HG03457 (cell line): ENCODE results near the gene NPIPA2.
"Not testable (repeated sequence)": the region's sequence is repeated elsewhere in the genome, so short reads cannot be mapped to it uniquely, and the experiment has no call there.

ENCODE experiments used
- ATAC-seq: cut with Tn5 transposase; IDR thresholded peaks from one replicate; pipeline ENCODE4 v1.9.1; 2021; ENCODE audit warnings: moderate number of reproducible peaks; ENCODE audit not compliant: unreplicated experiment

The NPIPA2 gene

GRCh38 chr16:14742273-14743128 lies at the start of gene NPIPA2:
NPIPA2 (plus strand) TSS chr16:14742533; CDS start chr16:14748066, 5,533 bp downstream.
- ATAC-seq: peak; percentile 96

GRCh38 chr16:14694129-14694528 lies 48.2 kb upstream of the NPIPA2 start, which contains the start of gene PLA2G10:
PLA2G10 (minus strand) TSS chr16:14694308; CDS start chr16:14694229, 79 bp downstream.
- not testable (repeated sequence) for ATAC-seq

GRCh38 chr16:14701859-14702258 lies 40.5 kb upstream of the NPIPA2 start:
- not testable (repeated sequence) for ATAC-seq

DNA sequence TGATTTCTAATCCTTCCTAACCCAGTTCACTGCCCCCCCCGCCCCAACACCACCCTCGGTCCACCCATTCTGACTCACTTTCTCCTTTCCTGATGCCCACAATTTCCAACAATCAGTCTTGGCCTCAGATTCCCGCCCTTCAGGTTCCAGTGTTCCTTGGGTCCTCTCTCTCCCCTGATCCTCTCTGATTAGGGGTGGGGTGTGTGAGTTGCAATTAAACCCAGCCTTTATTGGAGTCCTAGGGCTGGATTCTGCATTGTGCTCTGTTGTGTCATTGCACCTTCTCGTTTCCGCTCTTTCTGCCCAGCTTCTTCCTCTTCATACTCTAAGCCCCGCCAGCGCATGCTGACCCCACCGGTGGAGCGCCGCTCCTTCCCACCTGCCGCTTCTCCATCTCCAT lies 39.7 kb upstream of the NPIPA2 start:
- ATAC-seq: not testable (repeated sequence)

- ATAC-seq: peak; percentile 98
Measured at GRCh38 chr16:14703156-14704011, 38.9 kb upstream of the NPIPA2 start, which contains the start of gene NPIPA3. NPIPA3 (plus strand) TSS chr16:14703411; CDS start chr16:14708944, 5,533 bp downstream.

GRCh38 chr16:14733233-14733632 lies 9.1 kb upstream of the NPIPA2 start:
- ATAC-seq: not testable (repeated sequence)

GRCh38 chr16:14740832-14741385 lies 1.4 kb upstream of the NPIPA2 start:
- ATAC-seq: not testable (repeated sequence)

- not testable (repeated sequence) for ATAC-seq
Measured at GRCh38 chr16:14741794-14742193, 539 bp upstream of the NPIPA2 start.

DNA sequence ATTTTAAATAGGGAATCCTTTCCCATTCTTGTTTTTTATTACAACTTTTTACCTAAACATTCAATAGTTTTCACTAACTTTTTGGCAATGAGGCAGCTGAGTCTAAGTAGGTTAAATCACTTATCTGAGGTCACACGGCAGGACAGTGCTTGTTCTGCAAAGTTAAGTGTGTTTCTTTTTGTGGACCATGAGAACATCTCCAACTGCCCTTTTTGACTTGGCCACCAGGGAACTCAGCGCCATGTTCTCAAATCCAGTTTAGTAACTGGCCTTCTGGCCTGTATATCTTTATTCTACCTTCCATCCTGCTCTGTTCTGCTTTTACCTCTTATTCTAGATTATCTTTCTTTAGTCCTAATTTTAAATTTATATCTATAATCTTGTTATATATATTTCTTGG lies 31.3 kb downstream of the NPIPA2 start:
- ATAC-seq: not testable (repeated sequence)

DNA sequence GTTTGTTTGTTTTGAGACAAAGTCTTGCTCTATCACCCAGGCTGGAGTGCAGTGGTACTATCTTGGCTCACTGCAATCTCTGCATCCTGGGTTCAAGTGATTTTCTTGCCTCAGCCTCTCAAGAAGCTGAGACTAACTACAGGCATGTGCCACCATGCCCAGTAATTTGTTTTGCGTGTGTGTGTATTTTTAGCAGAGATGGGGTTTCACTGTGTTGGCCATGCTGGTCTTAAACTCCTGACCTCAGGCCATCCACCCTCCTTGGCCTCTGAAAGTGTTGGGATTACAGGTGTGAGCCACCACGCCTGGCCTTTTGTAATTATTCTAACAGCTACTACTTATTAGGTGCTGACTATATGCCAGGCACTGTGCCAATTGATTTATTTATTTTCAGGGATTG lies 33.3 kb downstream of the NPIPA2 start:
- not testable (repeated sequence) for ATAC-seq

DNA sequence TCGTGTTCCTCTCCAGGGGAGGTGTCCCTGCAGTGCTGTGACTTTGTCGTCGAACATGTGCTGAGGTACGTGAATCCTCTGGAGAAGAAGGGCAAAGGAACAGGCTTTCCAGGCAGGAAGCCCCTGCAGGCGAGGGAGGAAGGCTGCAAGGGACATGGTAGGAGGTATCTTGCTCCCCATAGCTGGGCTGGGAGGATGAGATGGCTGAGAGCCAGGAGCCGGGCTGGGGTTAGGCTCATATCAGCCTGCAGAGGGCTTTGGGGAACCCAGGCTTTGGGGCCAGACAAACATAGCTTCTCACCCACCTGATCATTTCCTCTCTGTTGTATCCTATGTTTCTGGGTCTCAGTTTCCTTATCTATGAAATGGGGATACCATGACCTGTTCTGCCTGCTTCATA lies 34.4 kb downstream of the NPIPA2 start:
- ATAC-seq: not testable (repeated sequence)

GRCh38 chr16:14779368-14779877 lies 37.1 kb downstream of the NPIPA2 start:
- ATAC-seq: not testable (repeated sequence)

DNA sequence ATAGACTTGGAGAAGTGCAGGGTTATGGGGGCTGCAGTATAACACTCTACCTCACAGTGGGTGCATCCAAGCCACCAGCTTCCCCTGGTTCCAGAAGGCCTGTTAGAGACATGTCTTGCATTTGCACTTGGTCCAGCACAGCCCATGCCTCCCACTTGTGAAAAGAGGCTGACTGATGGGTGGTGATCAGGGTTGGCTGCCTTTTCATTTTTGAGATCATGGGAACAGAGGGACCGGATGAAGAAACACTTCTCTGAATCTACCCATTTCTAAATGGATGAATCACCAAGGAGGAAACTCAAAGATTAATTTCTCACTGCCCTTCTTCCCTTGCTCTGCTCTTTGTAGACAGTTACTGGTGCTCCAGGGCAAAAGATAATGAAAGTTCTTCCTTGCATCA lies 43.8 kb downstream of the NPIPA2 start:
- not testable (repeated sequence) for ATAC-seq

GRCh38 chr16:14789577-14789976 lies 47.2 kb downstream of the NPIPA2 start:
- ATAC-seq: not testable (repeated sequence)

- not testable (repeated sequence) for ATAC-seq
Measured at GRCh38 chr16:14790320-14790956, 48.1 kb downstream of the NPIPA2 start.

DNA sequence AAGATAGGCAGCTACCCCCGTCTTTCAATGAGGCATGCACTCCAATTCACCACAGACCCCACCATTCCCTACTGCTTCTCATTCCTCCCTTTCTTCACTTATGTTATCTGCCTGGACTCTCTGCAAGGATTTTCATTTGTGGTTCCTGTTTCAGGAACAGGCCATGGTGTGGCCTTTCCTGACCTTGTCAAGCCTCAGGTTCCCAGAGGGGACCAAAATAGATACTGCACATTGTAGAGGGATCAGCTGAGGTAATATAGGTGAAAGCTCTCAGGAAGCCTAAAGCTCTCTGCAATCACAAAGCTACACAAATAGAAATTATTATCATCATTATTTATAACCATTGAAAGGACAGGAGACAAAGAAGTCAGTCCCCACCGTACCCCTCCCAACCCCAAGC lies 50.6 kb downstream of the NPIPA2 start:
- ATAC-seq: not testable (repeated sequence)

- ATAC-seq: not testable (repeated sequence)
Measured at GRCh38 chr16:14797558-14797957, 55.2 kb downstream of the NPIPA2 start.

DNA sequence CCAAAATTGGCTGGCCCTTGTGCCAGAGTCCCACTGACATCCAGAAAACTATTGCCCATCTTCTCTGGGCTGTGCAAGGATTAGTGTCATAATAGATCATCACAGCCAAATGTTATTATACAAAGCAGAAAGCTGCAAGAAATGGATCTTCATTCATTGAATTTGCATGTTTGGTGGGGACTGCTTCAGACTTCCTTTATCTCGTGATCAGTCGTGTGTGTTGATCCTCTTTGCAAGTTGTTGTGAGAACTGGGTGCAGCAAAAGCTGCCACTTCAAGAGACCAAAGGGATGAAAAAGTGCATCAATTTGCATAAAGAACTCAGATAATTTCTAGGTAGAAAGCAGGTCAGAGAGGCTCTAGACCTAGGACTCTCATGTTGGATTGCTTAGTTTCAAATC lies 61.2 kb downstream of the NPIPA2 start:
- not testable (repeated sequence) for ATAC-seq

- ATAC-seq: not testable (repeated sequence)
Measured at GRCh38 chr16:14807184-14807678, 64.9 kb downstream of the NPIPA2 start.

DNA sequence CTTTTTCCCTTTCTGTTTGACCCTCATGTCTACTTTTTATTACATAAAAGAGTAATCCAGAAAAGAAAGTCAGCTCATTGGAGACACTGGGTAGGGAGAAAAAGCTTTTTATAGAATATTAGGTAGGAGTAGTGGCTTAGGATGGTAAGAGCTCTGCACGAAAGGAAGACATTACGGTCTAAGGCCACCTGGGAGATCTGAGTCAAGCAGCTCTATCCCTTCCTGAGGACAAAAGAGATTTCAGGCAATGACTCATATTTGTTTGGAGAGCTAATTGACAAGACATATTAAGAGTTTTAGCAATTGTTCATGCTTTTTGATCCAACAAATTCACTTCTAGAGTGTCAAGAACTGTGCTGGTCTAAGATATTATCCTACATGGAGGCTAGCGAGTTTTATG lies 71.6 kb downstream of the NPIPA2 start:
- not testable (repeated sequence) for ATAC-seq
